ENCODE results near the gene ACHE.

GRCh38 chr7:100929808-100930174, 34.1 kb upstream of the ACHE start:
- TF ChIP-seq CTCF (IDR thresholded peaks at IDR 0.05) (no peak), POLR2A (IDR thresholded peaks at IDR 0.05) (no peak)
